Hepatocyte (in vitro differentiated cells): ENCODE measurements around the gene SLC5A12. TPM values are rescaled to one million over a fixed set of nuclear protein-coding genes. Genes with fewer than 3 reads are reported as not detected.

Experiments
- DNase-seq: peaks from one replicate; pipeline ENCODE4 v3.0.0-alpha.2; 2016; ENCODE audit warnings: low spot score
- H2AFZ ChIP-seq: fragments of 200-600 bp; sonication (generic); 2 replicates; pipeline ENCODE4 v1.6.0; 2016; ENCODE audit warnings: antibody characterized with exemption, mild to moderate bottlenecking
- H3K27ac ChIP-seq: fragments of 200-600 bp; sonication (generic); 2 replicates; pipeline ENCODE4 v1.5.1; 2016; ENCODE audit warnings: mild to moderate bottlenecking
- H3K27me3 ChIP-seq: fragments of 200-600 bp; sonication (generic); 2 replicates; pipeline ENCODE4 v1.6.1; 2016
- H3K36me3 ChIP-seq: fragments of 200-600 bp; sonication (generic); replicated peaks from 2 replicates; pipeline ENCODE4 v1.5.1; 2016; ENCODE audit warnings: low read depth; ENCODE audit not compliant: insufficient read depth
- H3K4me1 ChIP-seq: fragments of 200-600 bp; sonication (generic); 2 replicates; pipeline ENCODE4 v1.5.1; 2016; ENCODE audit warnings: mild to moderate bottlenecking, moderate library complexity; ENCODE audit not compliant: insufficient read depth
- H3K4me2 ChIP-seq: fragments of 200-600 bp; sonication (generic); 2 replicates; pipeline ENCODE4 v1.6.0; 2016
- H3K4me3 ChIP-seq: fragments of 200-600 bp; sonication (generic); 2 replicates; pipeline ENCODE4 v1.5.1; 2016; ENCODE audit warnings: mild to moderate bottlenecking
- H3K79me2 ChIP-seq: fragments of 200-600 bp; sonication (generic); 2 replicates; pipeline ENCODE4 v1.6.0; 2017; ENCODE audit warnings: mild to moderate bottlenecking
- H3K9me2 ChIP-seq: fragments of 200-600 bp; sonication (generic); replicated peaks from 2 replicates; pipeline ENCODE4 v1.6.0; 2017; ENCODE audit warnings: mild to moderate bottlenecking; ENCODE audit not compliant: insufficient read depth
- H3K9me3 ChIP-seq: fragments of 200-600 bp; sonication (generic); 2 replicates; pipeline ENCODE4 v1.5.1; 2016; ENCODE audit warnings: low read depth, mild to moderate bottlenecking
- H4K20me1 ChIP-seq: fragments of 200-600 bp; sonication (generic); 2 replicates; pipeline ENCODE4 v1.6.0; 2016; ENCODE audit warnings: mild to moderate bottlenecking; ENCODE audit not compliant: insufficient read depth, poor library complexity, severe bottlenecking
- EZH2 ChIP-seq: fragments of 200-600 bp; sonication (generic); IDR thresholded peaks from 2 replicates; pipeline ENCODE4 v1.6.1; 2016; ENCODE audit warnings: antibody characterized with exemption, mild to moderate bottlenecking, borderline replicate concordance
- EZH2phosphoT487 ChIP-seq: fragments of 200-600 bp; sonication (generic); IDR thresholded peaks from one replicate; pipeline ENCODE4 v1.6.1; 2018; ENCODE audit warnings: antibody characterized with exemption, mild to moderate bottlenecking, low read depth, moderate library complexity; ENCODE audit not compliant: unreplicated experiment, severe bottlenecking
- WGBS: methylation state at CpG from one replicate; pipeline ENCODE4 v1.1.6; 2016; ENCODE audit warnings: low lambda C conversion rate; ENCODE audit errors: missing lambda C conversion rate; 5-methylcytosine and 5-hydroxymethylcytosine counted together
- polyA plus RNA-seq: library from polyadenylated mRNA; unstranded; fragments of >200 nt; fragmentation: Nextera tagmentation; extraction: Ambion mirVana; gene quantifications from 2 replicates; pipeline ENCODE4 v1.2.1, GENCODE V29; 2016
- total RNA-seq: library from RNA; depleted of rRNA; stranded (reverse); fragments of >200 nt; gene quantifications from 2 replicates; pipeline ENCODE4 v1.2.3, GENCODE V29; 2014
- TF ChIP-seq, protein P1 (sequence below): fragments of 200-600 bp; sonication (generic); IDR thresholded peaks from 2 replicates; pipeline ENCODE4 v1.5.1; 2016; ENCODE audit warnings: antibody characterized with exemption, mild to moderate bottlenecking; ENCODE audit not compliant: poor library complexity

SLC5A12 gene
- total and polyA plus RNA-seq, 2 experiments from 2014 or later: 37.8 to 41.9 TPM

DNA sequence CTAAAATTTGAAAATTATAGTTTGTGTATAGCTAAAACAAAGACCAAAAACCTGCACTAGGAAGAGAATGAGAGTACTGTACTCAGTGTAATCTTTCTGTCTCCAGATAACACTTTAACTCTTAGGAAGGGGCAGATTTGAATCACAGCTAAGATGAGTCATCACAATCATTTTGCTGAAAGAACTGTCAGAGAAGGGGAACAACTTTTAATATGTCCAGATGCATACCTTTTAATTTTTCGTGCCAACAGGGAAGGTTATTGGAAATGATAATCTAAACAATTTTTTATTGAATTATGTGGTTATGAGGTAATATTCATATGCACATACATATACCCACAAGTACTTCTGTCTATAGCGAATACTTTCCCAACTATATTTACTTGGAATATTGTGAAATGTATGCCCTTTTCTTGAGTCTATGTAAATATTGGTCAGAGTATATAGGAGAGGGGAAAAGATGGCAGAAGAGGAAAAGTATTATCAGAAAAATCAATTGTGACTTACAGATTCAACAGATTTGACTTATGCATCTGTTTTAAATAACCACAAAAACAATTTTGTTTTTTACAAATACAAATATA lies 98.7 kb downstream of the SLC5A12 start:
- Histone ChIP-seq H3K9me3 (no peaks in the 10 kb centered on the region), H3K4me1 (no peaks in the 10 kb centered on the region), H3K27me3 (no peaks in the 10 kb centered on the region), H3K27ac (no peak overlapping the region), H3K36me3 (no peaks in the 10 kb centered on the region), H2AFZ (no peak overlapping the region), H3K9me2 (no peaks in the 10 kb centered on the region), H4K20me1 (no peaks in the 10 kb centered on the region), H3K4me2 (no peak overlapping the region), H3K4me3 (no peak overlapping the region), H3K79me2 (no peaks in the 10 kb centered on the region)
- WGBS: 78% methylated on average over 2 of the region's 2 CpGs
- TF ChIP-seq EZH2phosphoT487 (no peak), EZH2 (no peak)
- TF ChIP-seq, protein P1, sequence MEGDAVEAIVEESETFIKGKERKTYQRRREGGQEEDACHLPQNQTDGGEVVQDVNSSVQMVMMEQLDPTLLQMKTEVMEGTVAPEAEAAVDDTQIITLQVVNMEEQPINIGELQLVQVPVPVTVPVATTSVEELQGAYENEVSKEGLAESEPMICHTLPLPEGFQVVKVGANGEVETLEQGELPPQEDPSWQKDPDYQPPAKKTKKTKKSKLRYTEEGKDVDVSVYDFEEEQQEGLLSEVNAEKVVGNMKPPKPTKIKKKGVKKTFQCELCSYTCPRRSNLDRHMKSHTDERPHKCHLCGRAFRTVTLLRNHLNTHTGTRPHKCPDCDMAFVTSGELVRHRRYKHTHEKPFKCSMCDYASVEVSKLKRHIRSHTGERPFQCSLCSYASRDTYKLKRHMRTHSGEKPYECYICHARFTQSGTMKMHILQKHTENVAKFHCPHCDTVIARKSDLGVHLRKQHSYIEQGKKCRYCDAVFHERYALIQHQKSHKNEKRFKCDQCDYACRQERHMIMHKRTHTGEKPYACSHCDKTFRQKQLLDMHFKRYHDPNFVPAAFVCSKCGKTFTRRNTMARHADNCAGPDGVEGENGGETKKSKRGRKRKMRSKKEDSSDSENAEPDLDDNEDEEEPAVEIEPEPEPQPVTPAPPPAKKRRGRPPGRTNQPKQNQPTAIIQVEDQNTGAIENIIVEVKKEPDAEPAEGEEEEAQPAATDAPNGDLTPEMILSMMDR: no peak
- DNase-seq: peak; percentile 10

DNA sequence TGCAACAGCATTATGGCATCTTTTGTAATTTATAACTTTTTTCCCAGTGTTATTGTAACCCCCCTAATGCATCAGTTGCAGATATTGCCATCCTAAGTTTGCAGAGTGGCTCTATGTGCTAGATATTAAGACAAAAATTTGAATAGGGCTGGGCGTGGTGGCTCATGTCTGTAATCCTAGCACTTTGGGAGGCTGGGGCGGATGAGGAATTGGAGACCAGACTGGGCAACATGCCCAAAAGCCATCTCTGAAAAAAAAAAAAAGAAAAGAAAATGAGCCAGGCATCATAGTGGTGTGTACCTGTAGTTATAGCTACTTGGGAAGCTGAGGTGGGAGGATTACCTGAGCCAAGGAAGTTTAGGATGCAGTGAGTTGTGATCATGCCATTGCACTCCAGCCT lies 99.7 kb downstream of the SLC5A12 start:
- 93% methylated on average over 2 of the region's 2 CpGs for WGBS
- H3K4me2 ChIP-seq: no peak overlapping the region

DNA sequence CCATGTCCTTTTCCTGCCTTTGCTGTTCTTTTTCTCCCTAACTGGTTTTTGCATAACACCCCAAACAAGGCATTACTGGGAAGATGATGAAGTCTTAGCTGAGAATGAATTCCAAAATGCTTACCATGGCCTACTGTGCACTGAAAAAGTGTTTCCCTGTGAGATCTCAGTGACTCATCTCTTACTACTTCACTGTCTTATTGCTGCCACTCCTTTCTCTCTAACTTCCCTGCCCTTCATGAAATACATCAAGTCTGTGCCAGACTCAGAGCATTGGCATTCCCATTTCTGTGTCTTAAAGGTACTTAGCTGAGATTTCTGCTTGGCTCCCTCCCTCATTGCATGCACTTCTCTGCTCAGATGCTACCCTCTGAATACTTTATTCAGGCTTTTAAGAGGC lies 100.7 kb downstream of the SLC5A12 start:
- no peak overlapping the region for H2AFZ ChIP-seq
- no peaks in the 10 kb centered on the region for H3K9me2 ChIP-seq
- H3K27ac ChIP-seq: peak overlapping the region; percentile 18
- no peaks in the 10 kb centered on the region for H3K27me3 ChIP-seq
- no peak overlapping the region for H3K4me3 ChIP-seq
- H3K79me2 ChIP-seq: no peaks in the 10 kb centered on the region
- H3K9me3 ChIP-seq: no peaks in the 10 kb centered on the region
- H3K4me2 ChIP-seq: no peak overlapping the region
- H4K20me1 ChIP-seq: no peaks in the 10 kb centered on the region
- H3K4me1 ChIP-seq: no peaks in the 10 kb centered on the region
- DNase-seq: peak; percentile 16
- H3K36me3 ChIP-seq: no peaks in the 10 kb centered on the region
- TF ChIP-seq EZH2phosphoT487 (no peak), EZH2 (no peak)
- TF ChIP-seq, protein P1: no peak

More for the DNA sequence above, 99.7 kb downstream of the SLC5A12 start:
- no peaks in the 10 kb centered on the region for H3K9me2 ChIP-seq
- no peaks in the 10 kb centered on the region for H3K36me3 ChIP-seq
- no peaks in the 10 kb centered on the region for H3K27me3 ChIP-seq
- H3K79me2 ChIP-seq: no peaks in the 10 kb centered on the region
- no peaks in the 10 kb centered on the region for H3K9me3 ChIP-seq
- no peak overlapping the region for H3K27ac ChIP-seq
- no peaks in the 10 kb centered on the region for H4K20me1 ChIP-seq
- H3K4me3 ChIP-seq: no peak overlapping the region
- no peak for DNase-seq
- TF ChIP-seq, protein P1: no peak
- no peak for TF ChIP-seq EZH2phosphoT487
- TF ChIP-seq EZH2: no peak
- no peak overlapping the region for H2AFZ ChIP-seq
- H3K4me1 ChIP-seq: no peaks in the 10 kb centered on the region
